ENCODE measurements around the gene SMIM38.

DNA sequence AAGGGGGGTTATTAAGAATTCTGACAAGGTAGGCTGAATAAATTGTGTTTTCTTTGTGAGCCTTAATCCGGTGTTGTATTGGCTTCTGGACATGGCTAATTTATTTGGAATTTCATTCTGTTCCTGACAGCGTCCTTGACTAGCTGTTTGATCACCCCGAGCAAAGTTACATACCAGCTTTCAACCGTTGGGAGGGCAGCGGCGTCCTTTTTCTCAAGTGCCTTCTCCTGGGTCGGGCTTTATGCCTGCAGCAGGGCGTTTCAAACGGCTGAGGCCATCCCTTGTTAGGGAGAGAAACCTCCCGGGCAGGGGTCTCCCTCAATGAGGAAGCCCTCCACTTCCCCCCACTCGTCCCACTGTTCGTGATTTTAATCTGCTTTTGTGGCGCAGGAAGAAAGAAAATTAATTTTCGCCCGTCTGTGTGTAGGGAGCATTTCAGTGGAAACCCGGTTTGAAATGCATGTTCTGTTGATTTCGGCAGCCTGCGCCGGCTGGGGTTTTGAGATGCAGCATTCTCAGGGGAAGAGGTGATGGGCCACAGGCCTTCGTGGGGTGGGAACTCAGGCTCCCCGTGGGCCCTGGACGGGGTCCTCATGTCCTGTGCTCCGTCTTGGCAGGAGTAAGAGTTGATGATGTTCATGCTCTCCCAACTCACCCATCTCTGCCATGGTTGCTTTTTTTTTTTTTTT is 2.9 kb upstream of the SMIM38 start:
- TF ChIP-seq CTCF (IDR thresholded peaks at IDR 0.05 in 8 of 11, conservative IDR thresholded peaks at IDR 0.05 in 3 of 11), result no peak
- no peak for TF ChIP-seq POLR2AphosphoS5 (IDR thresholded peaks at IDR 0.05)

Data from spleen (tissue), 7 donors.